Stomach (tissue), 9 donors: ENCODE results near the gene TECPR2. TPM values are rescaled to one million over a fixed set of nuclear protein-coding genes. Genes with fewer than 3 reads are reported as not detected.

Experiments used
- DNase-seq, 2 donors: peaks; one replicate each; pipeline versions ENCODE4 v3.0.0 to v3.0.0-alpha.2; 2013 to 2019
- H3K27ac ChIP-seq, 5 donors: fragments of 200-600 bp in 4 of 5; sonication (generic) in 4 of 5; one replicate each; pipeline ENCODE4 v1.5.1; 2013 to 2019; ENCODE audit warnings: mild to moderate bottlenecking in 1 of 5, moderate library complexity in 1 of 5
- H3K27me3 ChIP-seq, 3 donors: fragments of 200-600 bp; sonication (generic); one replicate each; pipeline ENCODE4 v1.5.1; 2017 to 2019; ENCODE audit warnings: mixed run types in 1 of 3
- H3K36me3 ChIP-seq, 4 donors: fragments of 200-600 bp; sonication (generic); 1 replicate in 3 of 4; 2 replicates in 1 of 4; pipeline ENCODE4 v1.5.1; 2016 to 2019
- H3K4me1 ChIP-seq, 4 donors: fragments of 200-600 bp; sonication (generic); one replicate each; pipeline ENCODE4 v1.5.1; 2016 to 2019
- H3K4me3 ChIP-seq, 4 donors: fragments of 200-600 bp; sonication (generic) in 3 of 4; one replicate each; pipeline ENCODE4 v1.5.1; 2016 to 2019; ENCODE audit warnings: mild to moderate bottlenecking in 1 of 4
- H3K9me3 ChIP-seq, 4 donors: fragments of 200-600 bp; sonication (generic); one replicate each; pipeline ENCODE4 v1.5.1; 2016 to 2019
- CTCF ChIP-seq, 7 experiments: fragments of 450-650 bp in 4 of 7; fragments of 200-600 bp in 3 of 7; sonication (generic) in 3 of 7; IDR thresholded peaks; one replicate each; pipeline ENCODE4 v1.5.1; 2016 to 2019; ENCODE audit warnings: antibody characterized with exemption in 7 of 7, control low read depth in 2 of 7, mild to moderate bottlenecking in 1 of 7
- EP300 ChIP-seq: sonication (generic); formaldehyde crosslinking; IDR thresholded peaks from one replicate; pipeline ENCODE4 v1.6.1; 2017; ENCODE audit warnings: antibody characterized with exemption
- POLR2A ChIP-seq, 4 donors: fragments of 450-650 bp; IDR thresholded peaks; one replicate each; pipeline ENCODE4 v1.6.1; 2016; ENCODE audit warnings: antibody characterized with exemption in 4 of 4, control low read depth in 2 of 4, mild to moderate bottlenecking in 1 of 4, moderate library complexity in 1 of 4
- POLR2AphosphoS5 ChIP-seq, 3 donors: sonication (generic); formaldehyde crosslinking; IDR thresholded peaks; one replicate each; pipeline ENCODE4 v1.6.1; 2016; ENCODE audit warnings: antibody characterized with exemption in 3 of 3
- WGBS, 5 donors: extraction: QIAGEN DNeasy Blood & Tissue Kit in 3 of 5; methylation state at CpG; one replicate each; pipeline versions ENCODE4 v1.1.5 to v1.1.7; 2013 to 2018; 5-methylcytosine and 5-hydroxymethylcytosine counted together
- intact Hi-C: fragments of 100-400 bp; cut with DNase I; formaldehyde crosslinking; loops from one replicate; pipeline ENCODE4 v1.15.1; 2023; ENCODE audit warnings: low total_unique reads
- polyA plus RNA-seq, 3 donors: library from polyadenylated mRNA; stranded (reverse); fragments of 200-250 nt; gene quantifications; one replicate each; pipeline ENCODE4 v1.2.3, GENCODE V29; 2013
- total RNA-seq, 5 donors: library from RNA; depleted of rRNA; stranded (reverse); fragments of >200 nt; gene quantifications; one replicate each; pipeline versions ENCODE4 v1.1.0 to v1.2.3, GENCODE V29; 2014 to 2016
- donor health status: healthy with polysubstance abuse.
- donor health status: Bipolar disorder and iron deficiency.
- donor health status: healthy.

Gene TECPR2
- total and polyA plus RNA-seq, 8 donors = 2.6 to 110 (median 11.1) TPM

DNA sequence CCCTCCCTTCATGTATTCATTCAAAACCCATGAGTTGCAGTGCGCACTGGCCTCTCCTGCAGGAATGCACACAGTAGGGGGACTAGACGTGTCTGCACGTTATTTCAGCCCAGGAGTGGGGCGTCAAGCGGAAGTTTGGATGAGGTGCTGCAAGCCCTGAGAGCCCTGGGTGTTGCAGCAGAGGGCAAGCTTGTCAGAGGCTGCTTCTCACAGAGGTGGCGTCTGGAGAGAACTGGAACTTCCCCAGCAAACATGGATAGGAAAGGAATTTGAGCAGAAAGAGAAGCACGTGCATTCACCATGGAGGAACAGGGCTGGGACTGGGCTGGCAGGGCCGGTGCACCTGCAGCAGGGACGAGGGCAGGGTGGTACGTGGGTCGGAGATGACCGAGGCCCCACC, 64.9 kb downstream of the TECPR2 start:
- no peaks in the 10 kb centered on the region for H3K4me1 ChIP-seq
- H3K9me3 ChIP-seq = no peaks in the 10 kb centered on the region
- H3K4me3 ChIP-seq = no peak overlapping the region
- no peak for TF ChIP-seq EP300
- no peak for TF ChIP-seq POLR2AphosphoS5 (IDR thresholded peaks at IDR 0.05)
- TF ChIP-seq CTCF (IDR thresholded peaks at IDR 0.05) = no peak
- no peak overlapping the region for H3K27ac ChIP-seq
- WGBS, 5 donors = 94 to 95% (median 95%) methylated on average over 12 of the region's 12 CpGs
- no peak for DNase-seq
- H3K36me3 ChIP-seq = peaks cover 4 to 77% (median 70%) of the 10 kb centered on the region in 4 donors
- no peaks in the 10 kb centered on the region for H3K27me3 ChIP-seq
- intact Hi-C loops = no loop called here

- Histone ChIP-seq H3K4me1 (no peaks in the 10 kb centered on the region), H3K9me3 (no peaks in the 10 kb centered on the region), H3K36me3 (peaks cover 15 to 90% (median 74%) of the 10 kb centered on the region in 4 donors), H3K27ac (no peak overlapping the region), H3K4me3 (no peak overlapping the region), H3K27me3 (no peaks in the 10 kb centered on the region)
- WGBS, 5 donors = 93 to 98% (median 98%) methylated on average over 8 of the region's 8 CpGs
- DNase-seq = no peak
- TF ChIP-seq POLR2AphosphoS5 (IDR thresholded peaks at IDR 0.05) (no peak), CTCF (IDR thresholded peaks at IDR 0.05) (no peak), POLR2A (IDR thresholded peaks at IDR 0.05) (no peak), EP300 (no peak)
- intact Hi-C loops = no loop called here
These were observed 67.6 kb downstream of the TECPR2 start for GRCh38 chr14:102430212-102430908.

GRCh38 chr14:102431751-102432150, 69.0 kb downstream of the TECPR2 start:
- no peak for DNase-seq
- Histone ChIP-seq H3K36me3 (peaks cover 15 to 90% (median 72%) of the 10 kb centered on the region in 4 donors), H3K27ac (no peak overlapping the region), H3K9me3 (no peaks in the 10 kb centered on the region), H3K4me1 (no peaks in the 10 kb centered on the region), H3K4me3 (no peak overlapping the region), H3K27me3 (no peaks in the 10 kb centered on the region)
- intact Hi-C loops = no loop called here
- TF ChIP-seq POLR2AphosphoS5 (IDR thresholded peaks at IDR 0.05) (no peak), POLR2A (IDR thresholded peaks at IDR 0.05) (no peak), EP300 (no peak), CTCF (IDR thresholded peaks at IDR 0.05) (no peak)
- WGBS, 5 donors = 92 to 97% (median 94%) methylated on average over 12 of the region's 12 CpGs

GRCh38 chr14:102434647-102435175, 72.0 kb downstream of the TECPR2 start:
- TF ChIP-seq POLR2A (IDR thresholded peaks at IDR 0.05) = no peak
- TF ChIP-seq POLR2AphosphoS5 (IDR thresholded peaks at IDR 0.05) = no peak
- TF ChIP-seq EP300 = no peak
- no peak for TF ChIP-seq CTCF (IDR thresholded peaks at IDR 0.05)
- 74 to 92% (median 91%) methylated on average over 11 of the region's 11 CpGs for WGBS, 5 donors
- Histone ChIP-seq H3K9me3 (no peaks in the 10 kb centered on the region), H3K36me3 (peaks cover 15 to 66% (median 50%) of the 10 kb centered on the region in 4 donors), H3K27me3 (no peaks in the 10 kb centered on the region), H3K4me1 (peaks cover 4 to 11% (median 9%) of the 10 kb centered on the region in 4 donors), H3K27ac (no peak overlapping the region), H3K4me3 (no peak overlapping the region)
- no peak for DNase-seq
- intact Hi-C loops = loop anchor here (5.0 kb wide), 1 partner anchor 83 kb away; no protein-coding TSS in a partner anchor
